Testis (tissue), 2 donors: Measurements from ENCODE around the gene CDH5.

Experiments
- POLR2A ChIP-seq: fragments of 450-650 bp; IDR thresholded peaks from one replicate; pipeline ENCODE4 v1.6.1; 2017; ENCODE audit warnings: antibody characterized with exemption, mild to moderate bottlenecking, moderate library complexity
- TF ChIP-seq, protein P1 (sequence below), 3 experiments: fragments of 450-650 bp in 2 of 3; fragments of 200-600 bp in 1 of 3; sonication (generic) in 1 of 3; IDR thresholded peaks; one replicate each; pipeline ENCODE4 v1.5.1; 2016 to 2019; ENCODE audit warnings: antibody characterized with exemption in 3 of 3, mild to moderate bottlenecking in 2 of 3, moderate library complexity in 1 of 3

DNA sequence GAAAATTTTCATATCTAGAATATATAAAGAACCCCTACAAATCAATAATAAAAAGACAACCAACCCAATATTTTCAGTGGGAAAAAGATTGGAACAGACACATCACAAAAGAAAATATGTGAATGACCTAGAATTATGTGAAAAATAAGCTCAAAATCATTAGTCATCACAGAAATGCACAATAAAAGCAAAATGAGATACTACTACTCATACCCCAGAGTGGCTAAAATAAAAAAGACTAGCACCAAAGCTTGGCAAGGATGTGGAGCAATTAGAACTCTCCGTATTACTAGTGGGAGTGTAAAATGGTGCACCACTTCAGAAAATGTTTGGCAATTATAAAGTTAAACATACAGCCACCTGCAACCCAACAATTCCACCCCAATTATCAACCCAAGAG lies 48.0 kb upstream of the CDH5 start:
- TF ChIP-seq, protein P1, sequence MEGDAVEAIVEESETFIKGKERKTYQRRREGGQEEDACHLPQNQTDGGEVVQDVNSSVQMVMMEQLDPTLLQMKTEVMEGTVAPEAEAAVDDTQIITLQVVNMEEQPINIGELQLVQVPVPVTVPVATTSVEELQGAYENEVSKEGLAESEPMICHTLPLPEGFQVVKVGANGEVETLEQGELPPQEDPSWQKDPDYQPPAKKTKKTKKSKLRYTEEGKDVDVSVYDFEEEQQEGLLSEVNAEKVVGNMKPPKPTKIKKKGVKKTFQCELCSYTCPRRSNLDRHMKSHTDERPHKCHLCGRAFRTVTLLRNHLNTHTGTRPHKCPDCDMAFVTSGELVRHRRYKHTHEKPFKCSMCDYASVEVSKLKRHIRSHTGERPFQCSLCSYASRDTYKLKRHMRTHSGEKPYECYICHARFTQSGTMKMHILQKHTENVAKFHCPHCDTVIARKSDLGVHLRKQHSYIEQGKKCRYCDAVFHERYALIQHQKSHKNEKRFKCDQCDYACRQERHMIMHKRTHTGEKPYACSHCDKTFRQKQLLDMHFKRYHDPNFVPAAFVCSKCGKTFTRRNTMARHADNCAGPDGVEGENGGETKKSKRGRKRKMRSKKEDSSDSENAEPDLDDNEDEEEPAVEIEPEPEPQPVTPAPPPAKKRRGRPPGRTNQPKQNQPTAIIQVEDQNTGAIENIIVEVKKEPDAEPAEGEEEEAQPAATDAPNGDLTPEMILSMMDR (IDR thresholded peaks at IDR 0.05) = no peak
- no peak for TF ChIP-seq POLR2A
